Measurements from ENCODE around the gene CORO1C. TPM values are rescaled to one million over a fixed set of nuclear protein-coding genes. Genes with fewer than 3 reads are reported as not detected.

CORO1C gene
- polyA plus RNA-seq, 1 donor from 2014 or later = 123 TPM

DNA sequence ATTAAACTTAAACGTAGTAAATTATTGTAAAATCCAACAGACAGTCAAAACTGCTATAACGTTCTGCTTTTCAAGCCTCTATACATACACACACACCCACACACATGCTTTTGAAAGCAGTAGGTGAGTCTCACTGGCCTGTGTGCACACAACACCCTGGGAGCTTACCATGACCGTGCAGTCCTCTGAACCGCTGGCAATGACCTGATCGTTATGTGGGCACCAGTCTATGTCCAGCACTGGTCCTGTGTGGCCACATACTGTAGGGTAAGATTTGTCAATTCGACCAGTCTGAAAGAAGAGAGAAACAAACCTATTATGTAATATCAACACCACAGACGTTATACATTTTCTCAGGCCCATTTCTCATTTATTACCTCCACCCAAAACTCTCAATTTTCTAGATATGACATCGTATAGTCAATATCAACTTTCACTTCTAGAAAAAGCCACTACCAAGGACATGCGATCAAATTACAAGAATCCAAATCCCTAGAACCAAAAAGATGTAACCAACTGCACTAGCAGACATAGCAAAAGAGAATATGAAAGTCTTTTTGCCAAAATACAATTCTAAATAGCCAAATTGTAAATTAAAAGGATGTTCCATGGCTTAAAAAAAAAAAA, 53.1 kb downstream of the CORO1C start:
- Histone ChIP-seq H3K9ac (ENCODE audit: low read length) (no peak overlapping the region), H3K4me2 (ENCODE audit: low read length) (no peak overlapping the region), H3F3A (ENCODE audit: insufficient read depth, low read length, poor library complexity, severe bottlenecking) (no peaks in the 10 kb centered on the region), H3K27ac (ENCODE audit: low read length) (no peak overlapping the region), H3K9me2 (ENCODE audit: insufficient read depth, low read length) (no peaks in the 10 kb centered on the region), H3K4me3 (ENCODE audit: low read length) (no peak overlapping the region), H3K9me3 (ENCODE audit: low read length) (no peaks in the 10 kb centered on the region), H4K20me1 (ENCODE audit: insufficient read depth) (no peaks in the 10 kb centered on the region), H3K27me3 (ENCODE audit: insufficient read depth, low read depth, low read length) (no peaks in the 10 kb centered on the region), H2AFZ (ENCODE audit: low read depth, low read length) (no peak overlapping the region), H3K36me3 (ENCODE audit: insufficient read depth, low read length) (no peaks in the 10 kb centered on the region), H3K79me2 (replicated peaks; ENCODE audit: insufficient read depth, low read length) (peaks cover 20% of the 10 kb centered on the region)
- TF ChIP-seq SMC3 (conservative IDR thresholded peaks at IDR 0.05; ENCODE audit: poor library complexity) = no peak
- TF ChIP-seq, protein P1, sequence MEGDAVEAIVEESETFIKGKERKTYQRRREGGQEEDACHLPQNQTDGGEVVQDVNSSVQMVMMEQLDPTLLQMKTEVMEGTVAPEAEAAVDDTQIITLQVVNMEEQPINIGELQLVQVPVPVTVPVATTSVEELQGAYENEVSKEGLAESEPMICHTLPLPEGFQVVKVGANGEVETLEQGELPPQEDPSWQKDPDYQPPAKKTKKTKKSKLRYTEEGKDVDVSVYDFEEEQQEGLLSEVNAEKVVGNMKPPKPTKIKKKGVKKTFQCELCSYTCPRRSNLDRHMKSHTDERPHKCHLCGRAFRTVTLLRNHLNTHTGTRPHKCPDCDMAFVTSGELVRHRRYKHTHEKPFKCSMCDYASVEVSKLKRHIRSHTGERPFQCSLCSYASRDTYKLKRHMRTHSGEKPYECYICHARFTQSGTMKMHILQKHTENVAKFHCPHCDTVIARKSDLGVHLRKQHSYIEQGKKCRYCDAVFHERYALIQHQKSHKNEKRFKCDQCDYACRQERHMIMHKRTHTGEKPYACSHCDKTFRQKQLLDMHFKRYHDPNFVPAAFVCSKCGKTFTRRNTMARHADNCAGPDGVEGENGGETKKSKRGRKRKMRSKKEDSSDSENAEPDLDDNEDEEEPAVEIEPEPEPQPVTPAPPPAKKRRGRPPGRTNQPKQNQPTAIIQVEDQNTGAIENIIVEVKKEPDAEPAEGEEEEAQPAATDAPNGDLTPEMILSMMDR (IDR thresholded peaks at IDR 0.05; ENCODE audit: poor library complexity, severe bottlenecking) = no peak

DNA sequence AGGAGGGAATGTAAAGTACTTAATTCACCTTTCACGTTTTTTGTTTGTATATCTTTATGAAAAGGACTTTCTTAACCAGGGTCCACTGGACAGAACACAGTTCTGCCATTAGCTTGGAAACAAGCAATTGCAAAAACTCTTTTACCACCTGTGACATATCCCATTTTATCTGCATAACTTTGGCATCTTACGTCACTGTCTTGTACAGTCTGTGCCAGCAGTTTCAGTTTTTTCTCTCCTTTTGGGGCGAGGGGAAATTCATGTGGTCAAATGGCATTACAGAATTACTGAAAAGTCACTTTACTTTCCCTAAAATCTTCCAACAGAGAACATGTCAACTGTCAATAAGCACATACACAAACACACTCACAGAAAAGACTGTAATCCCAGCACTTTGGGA, 53.9 kb downstream of the CORO1C start:
- Histone ChIP-seq H3K27ac (ENCODE audit: low read length) (no peak overlapping the region), H3K9ac (ENCODE audit: low read length) (no peak overlapping the region), H4K20me1 (ENCODE audit: insufficient read depth) (no peaks in the 10 kb centered on the region), H3K9me2 (ENCODE audit: insufficient read depth, low read length) (no peaks in the 10 kb centered on the region), H3K4me2 (ENCODE audit: low read length) (no peak overlapping the region), H3K27me3 (ENCODE audit: insufficient read depth, low read depth, low read length) (no peaks in the 10 kb centered on the region), H2AFZ (ENCODE audit: low read depth, low read length) (no peak overlapping the region), H3K9me3 (ENCODE audit: low read length) (no peaks in the 10 kb centered on the region), H3F3A (ENCODE audit: insufficient read depth, low read length, poor library complexity, severe bottlenecking) (no peaks in the 10 kb centered on the region), H3K36me3 (ENCODE audit: insufficient read depth, low read length) (no peaks in the 10 kb centered on the region), H3K79me2 (replicated peaks; ENCODE audit: insufficient read depth, low read length) (peaks cover 13% of the 10 kb centered on the region), H3K4me3 (ENCODE audit: low read length) (no peak overlapping the region)
- TF ChIP-seq RAD21 (conservative IDR thresholded peaks at IDR 0.05) = no peak
- TF ChIP-seq, protein P1 (IDR thresholded peaks at IDR 0.05; ENCODE audit: poor library complexity, severe bottlenecking) = no peak
- no peak for TF ChIP-seq EZH2 (IDR thresholded peaks at IDR 0.05; ENCODE audit: borderline replicate concordance, insufficient read depth, low read length, poor library complexity, severe bottlenecking)
- no peak for TF ChIP-seq EP300 (conservative IDR thresholded peaks at IDR 0.05; ENCODE audit: poor library complexity, severe bottlenecking)
- TF ChIP-seq, protein P2, sequence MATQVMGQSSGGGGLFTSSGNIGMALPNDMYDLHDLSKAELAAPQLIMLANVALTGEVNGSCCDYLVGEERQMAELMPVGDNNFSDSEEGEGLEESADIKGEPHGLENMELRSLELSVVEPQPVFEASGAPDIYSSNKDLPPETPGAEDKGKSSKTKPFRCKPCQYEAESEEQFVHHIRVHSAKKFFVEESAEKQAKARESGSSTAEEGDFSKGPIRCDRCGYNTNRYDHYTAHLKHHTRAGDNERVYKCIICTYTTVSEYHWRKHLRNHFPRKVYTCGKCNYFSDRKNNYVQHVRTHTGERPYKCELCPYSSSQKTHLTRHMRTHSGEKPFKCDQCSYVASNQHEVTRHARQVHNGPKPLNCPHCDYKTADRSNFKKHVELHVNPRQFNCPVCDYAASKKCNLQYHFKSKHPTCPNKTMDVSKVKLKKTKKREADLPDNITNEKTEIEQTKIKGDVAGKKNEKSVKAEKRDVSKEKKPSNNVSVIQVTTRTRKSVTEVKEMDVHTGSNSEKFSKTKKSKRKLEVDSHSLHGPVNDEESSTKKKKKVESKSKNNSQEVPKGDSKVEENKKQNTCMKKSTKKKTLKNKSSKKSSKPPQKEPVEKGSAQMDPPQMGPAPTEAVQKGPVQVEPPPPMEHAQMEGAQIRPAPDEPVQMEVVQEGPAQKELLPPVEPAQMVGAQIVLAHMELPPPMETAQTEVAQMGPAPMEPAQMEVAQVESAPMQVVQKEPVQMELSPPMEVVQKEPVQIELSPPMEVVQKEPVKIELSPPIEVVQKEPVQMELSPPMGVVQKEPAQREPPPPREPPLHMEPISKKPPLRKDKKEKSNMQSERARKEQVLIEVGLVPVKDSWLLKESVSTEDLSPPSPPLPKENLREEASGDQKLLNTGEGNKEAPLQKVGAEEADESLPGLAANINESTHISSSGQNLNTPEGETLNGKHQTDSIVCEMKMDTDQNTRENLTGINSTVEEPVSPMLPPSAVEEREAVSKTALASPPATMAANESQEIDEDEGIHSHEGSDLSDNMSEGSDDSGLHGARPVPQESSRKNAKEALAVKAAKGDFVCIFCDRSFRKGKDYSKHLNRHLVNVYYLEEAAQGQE (IDR thresholded peaks at IDR 0.05; ENCODE audit: borderline replicate concordance) = no peak
- no peak for TF ChIP-seq SMC3 (conservative IDR thresholded peaks at IDR 0.05; ENCODE audit: poor library complexity)
- no peak for TF ChIP-seq POLR2AphosphoS5 (IDR thresholded peaks at IDR 0.05)
- no peak for TF ChIP-seq TAF1 (IDR thresholded peaks at IDR 0.05; ENCODE audit: low read depth)
- TF ChIP-seq MXI1 (conservative IDR thresholded peaks at IDR 0.05; ENCODE audit: poor library complexity, severe bottlenecking) = no peak
